Measurements from ENCODE around the gene AMT.

AMT gene

DNA sequence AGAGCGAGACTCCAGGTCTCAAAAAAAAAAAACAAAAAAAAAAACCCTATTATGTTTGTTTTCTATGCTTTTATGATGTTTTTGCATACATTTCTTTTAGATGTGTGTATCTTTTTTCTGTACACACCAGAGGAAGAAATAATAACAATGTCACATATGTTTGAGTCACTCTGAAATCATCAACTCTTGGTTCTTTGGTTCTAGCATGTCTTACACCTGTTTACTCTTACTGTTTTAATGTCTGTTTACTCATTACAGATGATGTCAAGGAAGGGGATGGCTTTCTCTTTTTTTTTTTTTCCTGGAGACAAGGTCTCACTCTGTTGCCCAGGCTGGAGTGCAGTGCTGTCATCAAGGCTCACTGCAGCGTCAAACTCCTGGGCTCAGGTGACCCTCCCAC lies 34.6 kb downstream of the AMT start:
- TF ChIP-seq, protein P1, sequence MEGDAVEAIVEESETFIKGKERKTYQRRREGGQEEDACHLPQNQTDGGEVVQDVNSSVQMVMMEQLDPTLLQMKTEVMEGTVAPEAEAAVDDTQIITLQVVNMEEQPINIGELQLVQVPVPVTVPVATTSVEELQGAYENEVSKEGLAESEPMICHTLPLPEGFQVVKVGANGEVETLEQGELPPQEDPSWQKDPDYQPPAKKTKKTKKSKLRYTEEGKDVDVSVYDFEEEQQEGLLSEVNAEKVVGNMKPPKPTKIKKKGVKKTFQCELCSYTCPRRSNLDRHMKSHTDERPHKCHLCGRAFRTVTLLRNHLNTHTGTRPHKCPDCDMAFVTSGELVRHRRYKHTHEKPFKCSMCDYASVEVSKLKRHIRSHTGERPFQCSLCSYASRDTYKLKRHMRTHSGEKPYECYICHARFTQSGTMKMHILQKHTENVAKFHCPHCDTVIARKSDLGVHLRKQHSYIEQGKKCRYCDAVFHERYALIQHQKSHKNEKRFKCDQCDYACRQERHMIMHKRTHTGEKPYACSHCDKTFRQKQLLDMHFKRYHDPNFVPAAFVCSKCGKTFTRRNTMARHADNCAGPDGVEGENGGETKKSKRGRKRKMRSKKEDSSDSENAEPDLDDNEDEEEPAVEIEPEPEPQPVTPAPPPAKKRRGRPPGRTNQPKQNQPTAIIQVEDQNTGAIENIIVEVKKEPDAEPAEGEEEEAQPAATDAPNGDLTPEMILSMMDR (IDR thresholded peaks at IDR 0.05) = no peak
- Mint-ChIP-seq H3K9me3 (peaks cover 4% of the 10 kb centered on the region), H3K4me3 (no peak overlapping the region), H3K27ac (peak overlapping the region; percentile 41), H3K36me3 (ENCODE audit: low read depth) (peaks cover 44% of the 10 kb centered on the region), H3K4me1 (peaks cover 2% of the 10 kb centered on the region), H3K27me3 (ENCODE audit: low read depth, poor library complexity) (no peaks in the 10 kb centered on the region)
- no peak for DNase-seq

DNA sequence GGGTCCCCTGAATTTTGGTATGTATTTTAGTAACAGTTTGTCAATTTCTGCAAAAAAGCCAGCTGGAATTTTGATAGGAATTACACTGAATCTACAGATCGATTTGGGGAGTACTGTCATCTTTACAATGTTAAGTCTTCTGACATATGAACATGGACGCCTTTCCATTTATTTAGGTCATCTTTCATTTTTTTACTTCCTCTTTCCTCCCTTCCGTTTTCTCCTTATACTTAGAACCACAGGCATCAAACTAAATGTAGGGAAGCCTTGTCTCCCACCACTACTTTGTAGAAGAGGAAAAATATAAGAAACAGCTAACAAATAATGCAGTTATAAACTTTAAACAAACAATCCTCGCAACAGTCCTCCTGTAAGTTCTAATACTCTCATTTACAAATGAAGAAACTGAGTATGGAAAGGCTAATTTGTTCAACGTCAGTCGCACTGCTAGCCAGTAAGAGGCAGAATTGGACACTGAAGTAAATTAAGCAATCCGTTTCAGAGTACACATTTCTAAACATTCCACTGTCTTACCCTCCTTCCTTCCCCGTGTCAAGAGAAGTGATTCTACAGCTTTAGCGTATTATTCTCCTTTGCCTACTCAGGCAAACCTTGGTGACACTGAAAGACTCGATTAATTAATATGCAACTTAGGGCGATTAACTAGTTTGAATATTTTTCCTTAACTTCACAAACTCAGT lies 36.1 kb downstream of the AMT start:
- Mint-ChIP-seq H3K9me3 (peaks cover 4% of the 10 kb centered on the region), H3K27me3 (ENCODE audit: low read depth, poor library complexity) (no peaks in the 10 kb centered on the region), H3K36me3 (ENCODE audit: low read depth) (peaks cover 44% of the 10 kb centered on the region), H3K4me1 (no peaks in the 10 kb centered on the region), H3K4me3 (no peak overlapping the region), H3K27ac (no peak overlapping the region)
- DNase-seq = no peak
- TF ChIP-seq, protein P1 (IDR thresholded peaks at IDR 0.05) = no peak

DNA sequence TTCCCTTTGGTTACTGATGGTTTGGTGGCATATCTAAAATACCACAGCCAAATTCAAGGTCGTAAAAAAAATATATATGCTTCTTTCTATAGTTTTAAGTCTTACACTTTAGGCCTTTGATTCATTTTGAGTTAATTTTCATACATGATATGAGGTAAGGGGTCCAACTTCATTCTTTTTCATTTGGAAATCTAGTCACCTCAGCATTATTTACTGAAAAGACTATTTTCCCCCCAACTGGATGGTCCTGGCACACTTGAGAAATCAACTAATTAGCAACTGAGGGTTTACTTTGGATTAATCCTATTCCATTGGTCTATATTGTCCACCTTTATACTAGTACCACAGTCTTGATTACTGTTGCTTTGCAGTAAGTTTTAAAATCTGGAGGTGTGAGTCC lies 36.7 kb downstream of the AMT start:
- Mint-ChIP-seq H3K4me1 (no peaks in the 10 kb centered on the region), H3K36me3 (ENCODE audit: low read depth) (peaks cover 44% of the 10 kb centered on the region), H3K4me3 (no peak overlapping the region), H3K27ac (no peak overlapping the region), H3K9me3 (peaks cover 4% of the 10 kb centered on the region), H3K27me3 (ENCODE audit: low read depth, poor library complexity) (no peaks in the 10 kb centered on the region)
- no peak for DNase-seq
- TF ChIP-seq, protein P1 (IDR thresholded peaks at IDR 0.05) = no peak

DNA sequence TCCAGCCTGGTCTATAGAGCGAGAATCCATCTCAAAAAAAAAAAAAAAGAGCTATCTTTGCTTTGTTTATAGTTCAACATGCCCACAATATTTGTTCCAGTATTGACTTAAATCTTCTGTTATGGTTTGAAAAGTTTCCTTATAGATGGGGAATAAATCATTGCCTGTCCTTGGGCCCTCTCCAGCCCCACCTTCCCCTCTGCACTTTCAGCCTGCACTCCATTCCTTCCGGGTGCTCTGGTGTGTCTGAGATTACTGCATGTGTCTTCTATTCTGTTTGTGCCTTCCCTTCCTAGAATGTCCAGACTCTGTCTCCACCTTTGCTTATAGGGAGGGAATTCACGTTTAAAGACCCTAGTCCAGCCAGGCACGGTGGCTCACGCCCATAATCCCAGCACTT lies 38.9 kb downstream of the AMT start:
- H3K36me3 Mint-ChIP-seq (ENCODE audit: low read depth) = peaks cover 51% of the 10 kb centered on the region
- peak overlapping the region; percentile 44 for H3K27ac Mint-ChIP-seq
- H3K9me3 Mint-ChIP-seq = peaks cover 13% of the 10 kb centered on the region
- DNase-seq = no peak
- no peaks in the 10 kb centered on the region for H3K27me3 Mint-ChIP-seq (ENCODE audit: low read depth, poor library complexity)
- TF ChIP-seq, protein P1 (IDR thresholded peaks at IDR 0.05) = no peak
- H3K4me1 Mint-ChIP-seq = peaks cover 3% of the 10 kb centered on the region
- H3K4me3 Mint-ChIP-seq = no peak overlapping the region

DNA sequence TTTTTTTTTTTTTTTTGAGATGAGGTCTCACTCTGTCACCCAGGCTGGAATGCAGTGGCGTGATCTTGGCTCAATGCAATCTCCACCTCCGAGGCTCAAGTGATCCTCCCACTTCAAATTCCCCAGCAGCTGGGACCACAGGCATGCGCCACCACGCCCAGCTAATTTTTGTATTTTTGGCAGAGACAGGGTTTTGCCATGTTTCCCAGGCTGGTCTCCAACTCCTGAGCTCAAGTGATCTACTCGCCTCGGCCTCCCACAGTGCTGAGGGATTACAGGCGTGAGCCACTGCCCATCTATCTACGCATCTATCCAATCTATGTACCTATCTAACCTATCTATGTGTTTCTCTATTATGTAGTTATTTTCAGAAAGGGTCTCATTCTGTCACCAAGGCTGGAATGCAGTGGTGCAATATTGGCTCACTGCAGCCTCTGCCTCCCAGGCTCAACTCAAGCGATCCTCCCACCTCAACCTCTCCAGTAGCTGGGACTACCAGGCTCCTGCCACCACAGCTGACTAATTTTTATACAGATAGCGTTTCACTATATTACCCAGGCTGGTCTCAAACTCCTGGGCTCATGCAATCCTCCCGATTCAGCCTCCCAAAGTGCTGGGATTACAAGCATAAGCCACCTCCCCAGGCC lies 43.9 kb downstream of the AMT start:
- DNase-seq = no peak
- Mint-ChIP-seq H3K4me3 (no peak overlapping the region), H3K9me3 (peaks cover 22% of the 10 kb centered on the region), H3K27ac (no peak overlapping the region), H3K36me3 (ENCODE audit: low read depth) (peaks cover 51% of the 10 kb centered on the region), H3K4me1 (peaks cover 4% of the 10 kb centered on the region), H3K27me3 (ENCODE audit: low read depth, poor library complexity) (no peaks in the 10 kb centered on the region)
- TF ChIP-seq, protein P1 (IDR thresholded peaks at IDR 0.05) = no peak

DNA sequence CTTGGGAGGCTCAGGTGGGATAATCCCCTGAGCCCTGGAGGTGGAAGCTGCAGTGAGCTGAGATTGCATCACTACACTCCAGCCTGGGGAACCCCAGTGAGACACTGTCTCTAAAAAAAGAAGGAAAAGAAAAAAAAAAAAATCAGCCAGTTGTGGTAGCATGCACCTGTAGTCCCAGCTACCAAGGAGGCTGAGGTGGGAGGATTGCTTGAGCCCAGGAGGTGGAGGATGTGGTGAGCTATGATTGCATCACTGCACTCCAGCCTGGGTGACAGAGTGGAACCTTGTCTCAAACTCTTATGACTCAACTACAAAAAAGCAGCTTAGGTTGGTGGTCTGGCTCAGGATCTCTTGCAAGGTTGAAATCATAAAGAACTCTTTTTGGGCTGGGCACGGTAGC lies 44.8 kb downstream of the AMT start:
- H3K4me1 Mint-ChIP-seq = peaks cover 9% of the 10 kb centered on the region
- no peak for DNase-seq

More for the DNA sequence above, 44.8 kb downstream of the AMT start:
- Mint-ChIP-seq H3K36me3 (ENCODE audit: low read depth) (peaks cover 57% of the 10 kb centered on the region), H3K27ac (no peak overlapping the region), H3K4me3 (no peak overlapping the region), H3K9me3 (peaks cover 20% of the 10 kb centered on the region), H3K27me3 (ENCODE audit: low read depth, poor library complexity) (no peaks in the 10 kb centered on the region)
- TF ChIP-seq, protein P1 (IDR thresholded peaks at IDR 0.05) = no peak

Data from nephron progenitor cell (in vitro differentiated cells).